ENCODE measurements around the gene TNF.
"Not testable (repeated sequence)": the region's sequence is repeated elsewhere in the genome, so short reads cannot be mapped to it uniquely, and the experiment has no call there.

TNF gene

GRCh38 chr6:31585491-31585890 lies 10.1 kb downstream of the TNF start:
- H3K27ac ChIP-seq = no peak overlapping the region
- no peak for DNase-seq (ENCODE audit: low read depth, low spot score)

GRCh38 chr6:31586008-31586407 lies 10.6 kb downstream of the TNF start, which contains the start of gene LST1:
LST1 (plus strand) TSS chr6:31586277; CDS start chr6:31587300, 1,023 bp downstream.
- DNase-seq (ENCODE audit: low read depth, low spot score) = no peak
- no peak within 1 kb of the TSS for H3K27ac ChIP-seq

- no peak overlapping the region for H3K27ac ChIP-seq
Measured at GRCh38 chr6:31586599-31587281, 11.4 kb downstream of the TNF start.

GRCh38 chr6:31587791-31588777 lies 12.7 kb downstream of the TNF start:
- DNase-seq (ENCODE audit: low read depth, low spot score) = no peak
- H3K27ac ChIP-seq = no peak overlapping the region

More at GRCh38 chr6:31586599-31587281, 11.4 kb downstream of the TNF start:
- no peak for DNase-seq (ENCODE audit: low read depth, low spot score)

- no peak overlapping the region for H3K27ac ChIP-seq
- DNase-seq (ENCODE audit: low read depth, low spot score) = no peak
Measured at GRCh38 chr6:31588871-31589650, 13.7 kb downstream of the TNF start.

- H3K27ac ChIP-seq; DNase-seq (ENCODE audit: low read depth, low spot score): not testable (repeated sequence)
Measured at GRCh38 chr6:31590691-31591090, 15.3 kb downstream of the TNF start.

GRCh38 chr6:31592396-31592771 lies 17.0 kb downstream of the TNF start:
- H3K27ac ChIP-seq = no peak overlapping the region
- no peak for DNase-seq (ENCODE audit: low read depth, low spot score)

- no peak overlapping the region for H3K27ac ChIP-seq
- DNase-seq (ENCODE audit: low read depth, low spot score) = no peak
Measured at GRCh38 chr6:31597006-31597405, 21.6 kb downstream of the TNF start.

- no peak for DNase-seq (ENCODE audit: low read depth, low spot score)
Measured at GRCh38 chr6:31607317-31607716, 32.0 kb downstream of the TNF start.

GRCh38 chr6:31609519-31610406 lies 34.4 kb downstream of the TNF start:
- no peak overlapping the region for H3K27ac ChIP-seq
- DNase-seq (ENCODE audit: low read depth, low spot score) = no peak

More at GRCh38 chr6:31607317-31607716, 32.0 kb downstream of the TNF start:
- no peak overlapping the region for H3K27ac ChIP-seq

- H3K27ac ChIP-seq = no peak overlapping the region
- DNase-seq (ENCODE audit: low read depth, low spot score) = no peak
Measured at GRCh38 chr6:31610968-31611367, 35.6 kb downstream of the TNF start.

- H3K27ac ChIP-seq = no peak overlapping the region
- DNase-seq (ENCODE audit: low read depth, low spot score) = no peak
Measured at GRCh38 chr6:31614075-31614619, 38.8 kb downstream of the TNF start.

- DNase-seq (ENCODE audit: low read depth, low spot score) = no peak
- no peak within 1 kb of the TSS for H3K27ac ChIP-seq
Measured at GRCh38 chr6:31614684-31615578, 39.6 kb downstream of the TNF start, which contains the start of gene AIF1. AIF1 (plus strand) TSS chr6:31615234; CDS start chr6:31615330, 96 bp downstream.

- H3K27ac ChIP-seq = no peak overlapping the region
- no peak for DNase-seq (ENCODE audit: low read depth, low spot score)
Measured at GRCh38 chr6:31615748-31616147, 40.4 kb downstream of the TNF start.

- H3K27ac ChIP-seq = no peak overlapping the region
- DNase-seq (ENCODE audit: low read depth, low spot score) = no peak
Measured at GRCh38 chr6:31617010-31617409, 41.6 kb downstream of the TNF start.

GRCh38 chr6:31619805-31620585 lies 44.6 kb downstream of the TNF start:
- peak; percentile 93 for DNase-seq (ENCODE audit: low read depth, low spot score)
- peak overlapping the region; percentile 91 for H3K27ac ChIP-seq

- no peak for DNase-seq (ENCODE audit: low read depth, low spot score)
Measured at GRCh38 chr6:31620586-31621319, 45.4 kb downstream of the TNF start, which contains the start of gene PRRC2A. PRRC2A (plus strand) TSS chr6:31620715; CDS start chr6:31622790, 2,075 bp downstream.

More at GRCh38 chr6:31620586-31621319, 45.4 kb downstream of the TNF start, which contains the start of gene PRRC2A:
- H3K27ac ChIP-seq = peak within 1 kb of the TSS; percentile 91

Measured in epithelial cell of prostate (primary cell).